Epithelial cell of proximal tubule (primary cell): ENCODE data around the gene ATG4B. TPM values are rescaled to one million over a fixed set of nuclear protein-coding genes. Genes with fewer than 3 reads are reported as not detected.
"Not testable (repeated sequence)": the region's sequence is repeated elsewhere in the genome, so short reads cannot be mapped to it uniquely, and the experiment has no call there.

Source experiments
- DNase-seq: peaks from one replicate; pipeline ENCODE4 v3.0.0-alpha.2; 2011; ENCODE audit warnings: low read depth
- H3K4me3 ChIP-seq: 2 replicates; pipeline ENCODE4 v1.5.1; 2011; ENCODE audit warnings: low read depth, mild to moderate bottlenecking, low read length
- CTCF ChIP-seq: conservative IDR thresholded peaks from 2 replicates; pipeline ENCODE4 v1.5.1; 2012; ENCODE audit warnings: low read depth, mild to moderate bottlenecking, low read length
- total RNA-seq: library from RNA; depleted of rRNA; stranded (reverse); fragments of >200 nt; gene quantifications from 2 replicates; pipeline ENCODE4 v1.2.3, GENCODE V29; 2015

The ATG4B gene
- 58.6 and 72.5 TPM in 2 replicates for total RNA-seq

- DNase-seq: no peak
- no peak for TF ChIP-seq CTCF
- H3K4me3 ChIP-seq: peak within 1 kb of the TSS; percentile 94
Measured at GRCh38 chr2:241637018-241637794, at the start of gene ATG4B, which contains the start of gene THAP4. Gene ATG4B, plus strand, starts transcription at chr2:241637693. Its CDS starts 22 bp downstream, at chr2:241637715. Gene THAP4, minus strand, starts transcription at chr2:241637158. Its CDS starts 141 bp downstream, at chr2:241637017.

- DNase-seq, H3K4me3 ChIP-seq: not testable (repeated sequence)
Measured at GRCh38 chr2:241589863-241590262, 47.6 kb upstream of the ATG4B start.

- not testable (repeated sequence) for DNase-seq
Measured at GRCh38 chr2:241590496-241591455, 46.7 kb upstream of the ATG4B start.

GRCh38 chr2:241592126-241592845 lies 45.2 kb upstream of the ATG4B start:
- DNase-seq: no peak
- H3K4me3 ChIP-seq: no peak overlapping the region
- TF ChIP-seq CTCF: no peak

More at GRCh38 chr2:241590496-241591455, 46.7 kb upstream of the ATG4B start:
- H3K4me3 ChIP-seq: not testable (repeated sequence)

GRCh38 chr2:241593271-241593670 lies 44.2 kb upstream of the ATG4B start:
- no peak for TF ChIP-seq CTCF
- DNase-seq: no peak
- no peak overlapping the region for H3K4me3 ChIP-seq

GRCh38 chr2:241595600-241596140 lies 41.8 kb upstream of the ATG4B start:
- peak; percentile 47 for TF ChIP-seq CTCF

GRCh38 chr2:241597561-241597960 lies 39.9 kb upstream of the ATG4B start:
- no peak for DNase-seq
- TF ChIP-seq CTCF: no peak
- no peak overlapping the region for H3K4me3 ChIP-seq

More at GRCh38 chr2:241595600-241596140, 41.8 kb upstream of the ATG4B start:
- no peak overlapping the region for H3K4me3 ChIP-seq
- DNase-seq: no peak
